ENCODE measurements around the gene OR6C70. TPM values are rescaled to one million over a fixed set of nuclear protein-coding genes. Genes with fewer than 3 reads are reported as not detected.
"Not testable (repeated sequence)": the region's sequence is repeated elsewhere in the genome, so short reads cannot be mapped to it uniquely, and the experiment has no call there.

Gene OR6C70
- total RNA-seq, 4 donors from 2014 or later: not detected

- no peak overlapping the region for H3K27ac ChIP-seq
- H3K9me3 ChIP-seq: no peaks in the 10 kb centered on the region
- 79 to 85% methylated on average over 3 to 4 of the region's 4 CpGs for WGBS, 2 donors (ENCODE audit: low coverage in 1 of 2)
- H3K27me3 ChIP-seq: no peaks in the 10 kb centered on the region
- no peak for ATAC-seq
- H3K36me3 ChIP-seq: no peaks in the 10 kb centered on the region
- TF ChIP-seq POLR2A (IDR thresholded peaks at IDR 0.05) (no peak), EP300 (IDR thresholded peaks at IDR 0.05) (no peak), CTCF (IDR thresholded peaks at IDR 0.05) (no peak)
- H3K4me3 ChIP-seq: no peak overlapping the region
- no peaks in the 10 kb centered on the region for H3K4me1 ChIP-seq
Observed at GRCh38 chr12:55499231-55499630, 29.3 kb upstream of the OR6C70 start.

- Histone ChIP-seq H3K27me3 (no peaks in the 10 kb centered on the region), H3K4me1 (no peaks in the 10 kb centered on the region), H3K36me3 (no peaks in the 10 kb centered on the region), H3K27ac (no peak overlapping the region), H3K9me3 (no peaks in the 10 kb centered on the region), H3K4me3 (no peak overlapping the region)
- ATAC-seq: no peak
- TF ChIP-seq POLR2A (IDR thresholded peaks at IDR 0.05) (no peak), CTCF (IDR thresholded peaks at IDR 0.05) (no peak), EP300 (IDR thresholded peaks at IDR 0.05) (no peak), POLR2AphosphoS5 (IDR thresholded peaks at IDR 0.05) (no peak)
- WGBS, 2 donors (ENCODE audit: low coverage in 1 of 2): 76 to 94% methylated on average over 4 to 5 of the region's 5 CpGs
Observed at GRCh38 chr12:55495490-55495889, 25.6 kb upstream of the OR6C70 start.

GRCh38 chr12:55492078-55492477 lies 22.1 kb upstream of the OR6C70 start, which contains the start of gene OR6C68:
Gene OR6C68 (plus strand): TSS chr12:55492378. CDS start chr12:55492378, 0 bp downstream.
- no peak within 1 kb of the TSS for H3K4me3 ChIP-seq
- H3K27ac ChIP-seq: no peak within 1 kb of the TSS
- ATAC-seq: no peak
- TF ChIP-seq EP300 (IDR thresholded peaks at IDR 0.05): no peak
- no peaks in the 10 kb centered on the region for H3K27me3 ChIP-seq
- no peaks in the 10 kb centered on the region for H3K4me1 ChIP-seq
- no peaks in the 10 kb centered on the region for H3K9me3 ChIP-seq
- H3K36me3 ChIP-seq: no peaks in the 10 kb centered on the region
- WGBS, 2 donors (ENCODE audit: low coverage in 1 of 2): 52 to 54% methylated on average over 2 of the region's 2 CpGs

- not testable (repeated sequence) for H3K27ac ChIP-seq
- 60% methylated on average over 2 of the region's 13 CpGs; no CpG with 5 or more reads in 1 of the 2 donors for WGBS, 2 donors (ENCODE audit: low coverage in 1 of 2)
Observed at GRCh38 chr12:55484284-55484683, 14.3 kb upstream of the OR6C70 start.

GRCh38 chr12:55479136-55479535 lies 9.2 kb upstream of the OR6C70 start:
- not testable (repeated sequence) for H3K27ac ChIP-seq, H3K4me3 ChIP-seq, H3K27me3 ChIP-seq, H3K36me3 ChIP-seq, ATAC-seq, H3K4me1 ChIP-seq, H3K9me3 ChIP-seq
- no CpG with 5 or more reads among the region's 29 CpGs for WGBS, 2 donors (ENCODE audit: low coverage in 1 of 2)

More at GRCh38 chr12:55484284-55484683, 14.3 kb upstream of the OR6C70 start:
- not testable (repeated sequence) for H3K36me3 ChIP-seq, H3K4me1 ChIP-seq, H3K9me3 ChIP-seq, ATAC-seq, H3K27me3 ChIP-seq, H3K4me3 ChIP-seq

GRCh38 chr12:55472264-55472663 lies 2.3 kb upstream of the OR6C70 start:
- Histone ChIP-seq H3K36me3 (no peaks in the 10 kb centered on the region), H3K4me1 (no peaks in the 10 kb centered on the region), H3K4me3 (no peak overlapping the region), H3K27me3 (no peaks in the 10 kb centered on the region), H3K27ac (no peak overlapping the region), H3K9me3 (no peaks in the 10 kb centered on the region)
- WGBS, 2 donors (ENCODE audit: low coverage in 1 of 2): 84 to 89% methylated on average over 1 of the region's 1 CpG
- no peak for ATAC-seq
- TF ChIP-seq EP300 (IDR thresholded peaks at IDR 0.05) (no peak), CTCF (IDR thresholded peaks at IDR 0.05) (no peak), POLR2A (IDR thresholded peaks at IDR 0.05) (no peak)

GRCh38 chr12:55469291-55469690 lies 647 bp downstream of the OR6C70 start:
- H3K4me1 ChIP-seq: no peaks in the 10 kb centered on the region
- H3K9me3 ChIP-seq: no peaks in the 10 kb centered on the region
- H3K4me3 ChIP-seq: no peak overlapping the region
- H3K36me3 ChIP-seq: no peaks in the 10 kb centered on the region
- no peak overlapping the region for H3K27ac ChIP-seq
- no peaks in the 10 kb centered on the region for H3K27me3 ChIP-seq
- WGBS, 2 donors (ENCODE audit: low coverage in 1 of 2): 6 to 32% methylated on average over 2 of the region's 2 CpGs
- TF ChIP-seq EP300 (IDR thresholded peaks at IDR 0.05): no peak
- TF ChIP-seq POLR2AphosphoS5 (IDR thresholded peaks at IDR 0.05): no peak
- no peak for TF ChIP-seq CTCF (IDR thresholded peaks at IDR 0.05)
- TF ChIP-seq POLR2A (IDR thresholded peaks at IDR 0.05): no peak
- ATAC-seq: no peak

Measured in gastroesophageal sphincter (tissue), 4 donors.